ENCODE measurements around the gene GSTP1. TPM values are rescaled to one million over a fixed set of nuclear protein-coding genes. Genes with fewer than 3 reads are reported as not detected.

Gene GSTP1
- total and polyA plus RNA-seq, 12 donors: 249 to 642 (median 332) TPM

DNA sequence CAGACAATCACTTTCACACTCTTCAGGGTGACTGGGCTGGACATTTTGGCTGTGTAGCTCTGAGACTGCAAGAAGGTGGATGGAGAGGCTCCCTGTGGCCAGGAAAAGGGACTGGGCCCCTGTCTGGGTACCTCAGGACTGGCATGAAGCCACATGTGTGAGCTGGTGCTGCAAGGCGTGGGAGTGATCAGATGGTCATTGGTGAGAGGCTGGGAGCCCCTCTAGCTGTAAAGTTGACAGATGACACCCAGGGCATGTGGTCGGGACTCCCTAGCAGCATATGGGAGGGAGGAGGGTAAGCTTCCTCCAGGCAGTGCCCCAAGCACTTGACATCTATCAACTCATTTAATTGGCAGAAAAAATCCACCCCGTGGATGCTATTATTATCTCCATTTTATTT, 41.4 kb upstream of the GSTP1 start:
- TF ChIP-seq, protein P1, sequence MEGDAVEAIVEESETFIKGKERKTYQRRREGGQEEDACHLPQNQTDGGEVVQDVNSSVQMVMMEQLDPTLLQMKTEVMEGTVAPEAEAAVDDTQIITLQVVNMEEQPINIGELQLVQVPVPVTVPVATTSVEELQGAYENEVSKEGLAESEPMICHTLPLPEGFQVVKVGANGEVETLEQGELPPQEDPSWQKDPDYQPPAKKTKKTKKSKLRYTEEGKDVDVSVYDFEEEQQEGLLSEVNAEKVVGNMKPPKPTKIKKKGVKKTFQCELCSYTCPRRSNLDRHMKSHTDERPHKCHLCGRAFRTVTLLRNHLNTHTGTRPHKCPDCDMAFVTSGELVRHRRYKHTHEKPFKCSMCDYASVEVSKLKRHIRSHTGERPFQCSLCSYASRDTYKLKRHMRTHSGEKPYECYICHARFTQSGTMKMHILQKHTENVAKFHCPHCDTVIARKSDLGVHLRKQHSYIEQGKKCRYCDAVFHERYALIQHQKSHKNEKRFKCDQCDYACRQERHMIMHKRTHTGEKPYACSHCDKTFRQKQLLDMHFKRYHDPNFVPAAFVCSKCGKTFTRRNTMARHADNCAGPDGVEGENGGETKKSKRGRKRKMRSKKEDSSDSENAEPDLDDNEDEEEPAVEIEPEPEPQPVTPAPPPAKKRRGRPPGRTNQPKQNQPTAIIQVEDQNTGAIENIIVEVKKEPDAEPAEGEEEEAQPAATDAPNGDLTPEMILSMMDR (IDR thresholded peaks at IDR 0.05): no peak
- Histone ChIP-seq H3K4me3 (no peak overlapping the region), H3K36me3 (no peaks in the 10 kb centered on the region), H3K9me3 (no peaks in the 10 kb centered on the region), H3K27ac (no peak overlapping the region), H3K4me1 (peaks cover 0 to 18% (median 13%) of the 10 kb centered on the region in 9 donors), H3K27me3 (no peaks in the 10 kb centered on the region)
- 67 to 68% methylated on average over 3 of the region's 3 CpGs for WGBS, 2 donors
- intact Hi-C loops (cut with DNase I): no loop called here
- ATAC-seq: no peak
- DNase-seq: no peak

DNA sequence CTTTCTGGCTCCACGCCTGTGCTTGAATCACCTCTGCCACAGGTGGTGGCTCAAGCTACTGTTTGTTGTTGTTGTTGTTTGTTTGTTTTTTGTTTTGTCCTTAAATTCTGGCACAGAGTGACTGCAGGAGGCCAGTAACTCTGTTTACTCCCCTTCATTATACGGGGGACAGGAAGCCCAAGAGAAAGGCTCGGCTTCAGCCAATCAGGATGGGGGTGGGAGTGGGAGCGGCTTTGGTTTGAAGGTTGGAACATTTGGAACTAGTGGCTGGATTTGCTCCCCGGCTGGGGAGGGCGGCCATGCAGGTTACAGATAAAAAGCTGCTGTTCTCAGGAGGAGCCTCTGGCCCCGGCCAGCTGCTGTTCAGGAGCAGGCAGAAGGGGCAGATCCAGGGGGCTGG, 40.6 kb upstream of the GSTP1 start:
- 62 to 77% methylated on average over 6 to 7 of the region's 7 CpGs for WGBS, 2 donors
- H3K36me3 ChIP-seq: no peaks in the 10 kb centered on the region
- H3K27me3 ChIP-seq: no peaks in the 10 kb centered on the region
- TF ChIP-seq, protein P1 (IDR thresholded peaks at IDR 0.05): no peak
- no peak overlapping the region for H3K4me3 ChIP-seq
- intact Hi-C loops (cut with DNase I): no loop called here
- H3K4me1 ChIP-seq: peaks cover 0 to 18% (median 13%) of the 10 kb centered on the region in 9 donors
- DNase-seq: no peak
- no peak overlapping the region for H3K27ac ChIP-seq
- ATAC-seq: no peak
- H3K9me3 ChIP-seq: no peaks in the 10 kb centered on the region

DNA sequence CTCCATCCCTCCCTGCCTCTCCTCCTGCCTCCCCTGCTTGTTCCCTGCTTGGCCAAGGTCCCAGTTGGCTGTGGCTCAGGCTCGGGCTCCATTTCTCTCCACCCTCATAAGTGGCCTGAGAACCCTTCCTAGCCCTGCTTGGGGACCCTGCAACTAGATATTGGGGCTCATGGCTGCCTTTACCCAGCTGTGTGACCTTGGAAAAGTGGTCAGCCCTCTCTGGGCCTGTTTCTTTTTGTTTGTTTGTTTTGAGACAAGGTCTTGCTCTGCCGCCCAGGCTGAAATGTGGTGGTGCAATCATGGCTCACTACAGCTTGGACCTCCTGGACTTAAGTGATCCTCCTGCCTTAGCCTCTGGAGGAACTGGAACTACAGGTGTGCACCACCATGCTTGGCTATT, 40.0 kb upstream of the GSTP1 start:
- Histone ChIP-seq H3K4me1 (peaks cover 0 to 18% (median 13%) of the 10 kb centered on the region in 9 donors), H3K9me3 (no peaks in the 10 kb centered on the region), H3K27ac (no peak overlapping the region), H3K36me3 (no peaks in the 10 kb centered on the region), H3K4me3 (no peak overlapping the region), H3K27me3 (no peaks in the 10 kb centered on the region)
- DNase-seq (no peak), ATAC-seq (no peak)
- intact Hi-C loops (cut with DNase I): no loop called here
- TF ChIP-seq, protein P1 (IDR thresholded peaks at IDR 0.05): no peak
- WGBS, 2 donors: 60 to 61% methylated on average over 2 of the region's 2 CpGs

DNA sequence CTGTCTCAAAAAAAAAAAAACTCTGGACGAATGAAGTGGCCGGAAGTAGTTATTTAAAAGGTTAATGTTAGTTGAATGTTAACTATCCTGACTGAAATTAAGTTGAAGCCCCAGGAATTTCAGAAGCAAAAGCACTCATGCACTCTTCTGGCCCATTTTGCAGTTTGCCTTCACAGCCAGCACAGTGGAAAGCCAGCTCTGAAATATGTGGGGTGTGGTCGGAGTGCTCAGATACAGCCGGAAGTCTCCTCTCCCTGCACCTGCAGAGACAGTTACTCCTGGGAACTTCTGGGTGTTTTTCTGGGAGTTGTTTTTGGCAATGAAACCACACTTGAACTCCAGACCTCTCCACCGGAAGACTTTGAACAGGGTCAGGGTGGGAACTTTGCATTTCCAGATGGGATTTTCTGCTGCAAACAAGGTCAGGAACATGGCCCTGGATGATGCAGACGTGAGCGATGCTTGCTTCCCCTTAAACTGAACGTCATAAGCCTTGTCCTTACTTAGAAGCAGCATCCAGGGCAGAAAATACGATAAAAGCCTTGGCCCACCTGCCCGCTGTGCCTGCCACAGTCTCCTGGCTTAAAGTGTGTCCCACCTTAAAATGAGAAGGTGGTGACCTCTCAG, 38.9 kb upstream of the GSTP1 start:
- Histone ChIP-seq H3K9me3 (no peaks in the 10 kb centered on the region), H3K36me3 (no peaks in the 10 kb centered on the region), H3K4me1 (peaks cover 0 to 18% (median 13%) of the 10 kb centered on the region in 9 donors), H3K27me3 (no peaks in the 10 kb centered on the region), H3K27ac (peak overlapping the region; percentile 29 to 72 (median 57)), H3K4me3 (no peak overlapping the region)
- 50 to 56% methylated on average over 10 of the region's 10 CpGs for WGBS, 2 donors
- TF ChIP-seq, protein P1 (IDR thresholded peaks at IDR 0.05): no peak
- peak in 5 of 8 donors; percentile 5 to 60 (median 34) for ATAC-seq
- no peak for DNase-seq
- intact Hi-C loops (cut with DNase I): no loop called here

Data from heart right ventricle (tissue), 16 donors.